Adrenal gland (tissue), 12 donors: ENCODE results near the gene ZNF598. TPM values are rescaled to one million over a fixed set of nuclear protein-coding genes. Genes with fewer than 3 reads are reported as not detected.

Experiments used
- DNase-seq, 7 donors: peaks; one replicate each; pipeline ENCODE4 v3.0.0-alpha.2; 2019 to 2020
- H3K27ac ChIP-seq, 5 donors: fragments of 200-600 bp; sonication (generic) in 4 of 5; 1 replicate in 3 of 5; 2 replicates in 2 of 5; pipeline versions ENCODE4 v1.5.1 to v1.8.0; 2016 to 2020; ENCODE audit warnings: mild to moderate bottlenecking in 1 of 5
- H3K27me3 ChIP-seq: fragments of 200-600 bp; 2 replicates; pipeline ENCODE4 v1.8.0; 2021
- H3K36me3 ChIP-seq, 2 donors: fragments of 200-600 bp; replicated peaks in 1 of 2; 1 replicate in 1 of 2; 2 replicates in 1 of 2; pipeline versions ENCODE4 v1.5.1 to v1.8.0; 2018 to 2022
- H3K4me1 ChIP-seq, 2 donors: fragments of 200-600 bp; replicated peaks in 1 of 2; 1 replicate in 1 of 2; 2 replicates in 1 of 2; pipeline versions ENCODE4 v1.5.1 to v1.8.0; 2018 to 2021
- H3K4me3 ChIP-seq, 4 donors: fragments of 200-600 bp; sonication (generic) in 3 of 4; one replicate each; pipeline ENCODE4 v1.5.1; 2016 to 2018
- H3K9me3 ChIP-seq, 3 donors: fragments of 200-600 bp; sonication (generic) in 1 of 3; replicated peaks in 1 of 3; 1 replicate in 2 of 3; 2 replicates in 1 of 3; pipeline versions ENCODE4 v1.5.1 to v1.8.0; 2016 to 2021
- POLR2A ChIP-seq, 2 donors: fragments of 450-650 bp; IDR thresholded peaks; one replicate each; pipeline ENCODE4 v1.6.1; 2017; ENCODE audit warnings: antibody characterized with exemption in 2 of 2, mild to moderate bottlenecking in 2 of 2, moderate library complexity in 1 of 2
- WGBS, 4 donors: extraction: QIAGEN DNeasy Blood & Tissue Kit in 2 of 4; methylation state at CpG; one replicate each; pipeline versions ENCODE4 v1.1.5 to v1.1.7; 2013 to 2017; 5-methylcytosine and 5-hydroxymethylcytosine counted together
- intact Hi-C, 2 donors: fragments of 100-400 bp; cut with DNase I; formaldehyde crosslinking; loops; one replicate each; pipeline versions ENCODE4 v1.14.1 to v1.15.0; 2022 to 2023
- polyA plus RNA-seq, 3 donors: library from polyadenylated mRNA; stranded (reverse); fragments of 200-250 nt in 2 of 3; fragments of 350-450 nt in 1 of 3; fragmentation: Illumina TruSeq in 1 of 3; extraction: RNeasy Lipid Tissue Mini Kit (QIAGEN cat#74804) in 1 of 3; gene quantifications; one replicate each; pipeline ENCODE4 v1.2.3, GENCODE V29; 2013 to 2014
- small RNA-seq, 2 donors: library from RNA; depleted of rRNA; stranded (forward); fragments of <200 nt; gene quantifications; one replicate each; pipeline ENCODE3, GENCODE V24; 2016
- total RNA-seq, 9 donors: library from RNA; depleted of rRNA in 4 of 9; stranded (reverse); fragments of >200 nt in 4 of 9; fragments of 120-200 nt in 1 of 9; fragmentation: NEBNext Ultra II Directional in 1 of 9; extraction: Animal tissue kit (Norgen Biotek cat#: 25700) in 1 of 9; gene quantifications; one replicate each; pipeline versions ENCODE4 v1.1.0 to v1.2.4, GENCODE V29; 2013 to 2023
- TF ChIP-seq, protein P1 (sequence below), 6 experiments: fragments of 450-650 bp in 4 of 6; fragments of 200-600 bp in 2 of 6; sonication (generic) in 1 of 6; IDR thresholded peaks; 1 replicate in 5 of 6; 2 replicates in 1 of 6; pipeline versions ENCODE4 v1.5.1 to v1.8.0; 2016 to 2021; ENCODE audit warnings: antibody characterized with exemption in 6 of 6, mild to moderate bottlenecking in 2 of 6, moderate library complexity in 1 of 6
- donor health status: healthy with polysubstance abuse.
- donor health status: Bipolar disorder and iron deficiency.
- donor health status: DM: yes; HTN: yes; CAD: no.
- donor health status: DM: no; HTN: no; CAD: no.
- donor health status: DM: no; HTN: no; CAD: no.
- donor health status: DM: yes; HTN: yes; CAD: no.

ZNF598 gene
- total and polyA plus RNA-seq, 12 donors: 4.7 to 51.5 (median 29.0) TPM

- H3K9me3 ChIP-seq: no peaks in the 10 kb centered on the region
- DNase-seq: no peak
- H3K36me3 ChIP-seq: no peaks in the 10 kb centered on the region
- H3K4me1 ChIP-seq: no peaks in the 10 kb centered on the region
- H3K27ac ChIP-seq: no peak overlapping the region
- H3K27me3 ChIP-seq: no peaks in the 10 kb centered on the region
- TF ChIP-seq, protein P1, sequence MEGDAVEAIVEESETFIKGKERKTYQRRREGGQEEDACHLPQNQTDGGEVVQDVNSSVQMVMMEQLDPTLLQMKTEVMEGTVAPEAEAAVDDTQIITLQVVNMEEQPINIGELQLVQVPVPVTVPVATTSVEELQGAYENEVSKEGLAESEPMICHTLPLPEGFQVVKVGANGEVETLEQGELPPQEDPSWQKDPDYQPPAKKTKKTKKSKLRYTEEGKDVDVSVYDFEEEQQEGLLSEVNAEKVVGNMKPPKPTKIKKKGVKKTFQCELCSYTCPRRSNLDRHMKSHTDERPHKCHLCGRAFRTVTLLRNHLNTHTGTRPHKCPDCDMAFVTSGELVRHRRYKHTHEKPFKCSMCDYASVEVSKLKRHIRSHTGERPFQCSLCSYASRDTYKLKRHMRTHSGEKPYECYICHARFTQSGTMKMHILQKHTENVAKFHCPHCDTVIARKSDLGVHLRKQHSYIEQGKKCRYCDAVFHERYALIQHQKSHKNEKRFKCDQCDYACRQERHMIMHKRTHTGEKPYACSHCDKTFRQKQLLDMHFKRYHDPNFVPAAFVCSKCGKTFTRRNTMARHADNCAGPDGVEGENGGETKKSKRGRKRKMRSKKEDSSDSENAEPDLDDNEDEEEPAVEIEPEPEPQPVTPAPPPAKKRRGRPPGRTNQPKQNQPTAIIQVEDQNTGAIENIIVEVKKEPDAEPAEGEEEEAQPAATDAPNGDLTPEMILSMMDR (IDR thresholded peaks at IDR 0.05): no peak
- no peak for TF ChIP-seq POLR2A (IDR thresholded peaks at IDR 0.05)
- intact Hi-C loops: no loop called here
- no peak overlapping the region for H3K4me3 ChIP-seq
- WGBS, 4 donors: 60 to 67% (median 63%) methylated on average over 6 to 7 of the region's 7 CpGs
These were observed 59.6 kb downstream of the ZNF598 start for GRCh38 chr16:1950047-1950446.

DNA sequence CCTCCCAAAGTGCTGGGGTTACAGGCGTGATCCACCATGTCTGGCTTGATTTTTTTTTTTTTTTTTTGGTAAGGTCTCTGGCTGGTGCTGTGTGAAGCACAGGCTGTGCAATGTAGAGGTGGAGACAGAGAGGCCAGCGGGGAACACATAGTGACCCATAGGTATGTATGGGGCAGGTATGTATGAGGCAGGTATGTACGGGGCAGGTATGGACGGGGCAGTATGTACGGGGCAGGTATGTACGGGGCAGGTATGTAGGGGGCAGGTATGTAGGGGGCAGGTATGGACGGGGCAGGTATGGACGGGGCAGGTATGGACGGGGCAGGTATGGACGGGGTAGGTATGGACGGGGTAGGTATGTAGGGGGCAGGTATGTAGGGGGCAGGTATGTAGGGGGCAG lies 60.1 kb downstream of the ZNF598 start:
- Histone ChIP-seq H3K9me3 (no peaks in the 10 kb centered on the region), H3K4me3 (no peak overlapping the region), H3K27me3 (no peaks in the 10 kb centered on the region), H3K4me1 (no peaks in the 10 kb centered on the region), H3K27ac (no peak overlapping the region), H3K36me3 (no peaks in the 10 kb centered on the region)
- intact Hi-C loops: no loop called here
- WGBS, 4 donors: 83 to 98% (median 89%) methylated on average over 6 to 11 of the region's 11 CpGs
- no peak for DNase-seq
- TF ChIP-seq, protein P1 (IDR thresholded peaks at IDR 0.05): no peak
- no peak for TF ChIP-seq POLR2A (IDR thresholded peaks at IDR 0.05)

Small RNA genes within 50 kb of the gene (small RNA-seq; reads per million reads assigned to genes)
- gene AC005363.2: 0 to 0.12 reads per million in 2 donors
- 0 reads per million in 2 donors for gene RN7SL219P
- 0 reads per million in 2 donors for gene SNORA10
- gene SNORA64: 0 reads per million in 2 donors

Other genes starting within 250 kb of the ZNF598 start
Only the 30 nearest of the 33 such genes appear.
- gene MRPS34, start 236.7 kb downstream of the ZNF598 start, total RNA-seq: 100 to 1,000 TPM; 130 to 226 (median 143) TPM
- 100 to 1,000 TPM in 1 of 3 donors, 10 to 100 TPM in 2; 84.3 to 113 (median 95.6) TPM for gene MRPS34, start 236.7 kb downstream of the ZNF598 start, polyA plus RNA-seq
- gene SPSB3, start 227.2 kb downstream of the ZNF598 start, total RNA-seq: 100 to 1,000 TPM in 5 of 9 donors, 10 to 100 TPM in 4; 44.0 to 158 (median 105) TPM
- 100 to 1,000 TPM in 2 of 3 donors, 1 to 10 TPM in 1; 8.3 to 297 (median 238) TPM for gene SPSB3, start 227.2 kb downstream of the ZNF598 start, polyA plus RNA-seq
- gene NUBP2, start 226.9 kb downstream of the ZNF598 start, total RNA-seq: 100 to 1,000 TPM in 4 of 9 donors, 10 to 100 TPM in 5; 51.3 to 252 (median 78.9) TPM
- gene NUBP2, start 226.9 kb downstream of the ZNF598 start, polyA plus RNA-seq: 10 to 100 TPM in 2 of 3 donors, 1 to 10 TPM in 1; 3.0 to 84.8 (median 78.6) TPM
- 1 to 10 TPM in 2 of 9 donors, under 1 TPM in 6, not detected in 1; 0.11 to 3.9 (median 0.23) TPM for gene IGFALS, start 216.1 kb downstream of the ZNF598 start, total RNA-seq
- under 1 TPM in 2 of 3 donors, not detected in 1; 0.67 to 0.97 TPM for gene IGFALS, start 216.1 kb downstream of the ZNF598 start, polyA plus RNA-seq
- 100 to 1,000 TPM in 8 of 9 donors, 10 to 100 TPM in 1; 77.1 to 318 (median 182) TPM for gene HAGH, start 183.0 kb downstream of the ZNF598 start, total RNA-seq
- 100 to 1,000 TPM in 2 of 3 donors, 10 to 100 TPM in 1; 75.3 to 213 (median 138) TPM for gene HAGH, start 183.0 kb downstream of the ZNF598 start, polyA plus RNA-seq
- gene FAHD1, start 182.6 kb downstream of the ZNF598 start, total RNA-seq: 100 to 1,000 TPM in 1 of 9 donors, 10 to 100 TPM in 8; 38.7 to 140 (median 51.9) TPM
- 10 to 100 TPM; 15.2 to 60.4 (median 19.9) TPM for gene FAHD1, start 182.6 kb downstream of the ZNF598 start, polyA plus RNA-seq
- gene MEIOB, start 137.7 kb downstream of the ZNF598 start, total RNA-seq: under 1 TPM in 1 of 9 donors, not detected in 8; 0.23 TPM
- not detected for gene MEIOB, start 137.7 kb downstream of the ZNF598 start, polyA plus RNA-seq
- gene HS3ST6, start 91.4 kb downstream of the ZNF598 start, total RNA-seq: under 1 TPM in 1 of 9 donors, not detected in 8; 0.11 TPM
- under 1 TPM in 1 of 3 donors, not detected in 2; 0.07 TPM for gene HS3ST6, start 91.4 kb downstream of the ZNF598 start, polyA plus RNA-seq
- gene MSRB1, start 66.6 kb downstream of the ZNF598 start, total RNA-seq: 10 to 100 TPM in 7 of 9 donors, 1 to 10 TPM in 2; 9.2 to 21.5 (median 14.8) TPM
- gene MSRB1, start 66.6 kb downstream of the ZNF598 start, polyA plus RNA-seq: 10 to 100 TPM in 2 of 3 donors, 1 to 10 TPM in 1; 8.1 to 38.9 (median 21.5) TPM
- gene RPL3L, start 55.1 kb downstream of the ZNF598 start, total RNA-seq: under 1 TPM in 2 of 9 donors, not detected in 7; 0.06 to 0.20 TPM
- gene RPL3L, start 55.1 kb downstream of the ZNF598 start, polyA plus RNA-seq: under 1 TPM in 1 of 3 donors, not detected in 2; 0.07 TPM
- gene NDUFB10, start 50.3 kb downstream of the ZNF598 start, total RNA-seq: 100 to 1,000 TPM; 134 to 298 (median 155) TPM
- gene NDUFB10, start 50.3 kb downstream of the ZNF598 start, polyA plus RNA-seq: 100 to 1,000 TPM; 109 to 268 (median 213) TPM
- 1,000 to 10,000 TPM; 1,192 to 2,338 (median 1,647) TPM for gene RPS2, start 45.0 kb downstream of the ZNF598 start, total RNA-seq
- 1,000 to 10,000 TPM; 1,045 to 4,016 (median 2,050) TPM for gene RPS2, start 45.0 kb downstream of the ZNF598 start, polyA plus RNA-seq
- gene RNF151, start 43.0 kb downstream of the ZNF598 start, total RNA-seq: under 1 TPM in 1 of 9 donors, not detected in 8; 0.47 TPM
- under 1 TPM in 2 of 3 donors, not detected in 1; 0.20 to 0.64 TPM for gene RNF151, start 43.0 kb downstream of the ZNF598 start, polyA plus RNA-seq
- gene TBL3, start 37.8 kb downstream of the ZNF598 start, total RNA-seq: 100 to 1,000 TPM in 1 of 9 donors, 10 to 100 TPM in 8; 22.3 to 137 (median 34.8) TPM
- gene TBL3, start 37.8 kb downstream of the ZNF598 start, polyA plus RNA-seq: 100 to 1,000 TPM in 2 of 3 donors, 10 to 100 TPM in 1; 10.8 to 106 (median 105) TPM
- under 1 TPM in 3 of 9 donors, not detected in 6; 0.28 to 0.53 (median 0.47) TPM for gene NOXO1, start 28.4 kb downstream of the ZNF598 start, total RNA-seq
- gene NOXO1, start 28.4 kb downstream of the ZNF598 start, polyA plus RNA-seq: 1 to 10 TPM in 2 of 3 donors, not detected in 1; 1.3 to 3.3 TPM
- 10 to 100 TPM; 16.4 to 37.6 (median 26.9) TPM for gene GFER, start 25.6 kb downstream of the ZNF598 start, total RNA-seq
- gene GFER, start 25.6 kb downstream of the ZNF598 start, polyA plus RNA-seq: 10 to 100 TPM; 17.4 to 60.8 (median 54.4) TPM
- gene SYNGR3, start 19.9 kb downstream of the ZNF598 start, total RNA-seq: 10 to 100 TPM in 1 of 9 donors, 1 to 10 TPM in 3, under 1 TPM in 3, not detected in 2; 0.54 to 10.9 (median 1.1) TPM
- gene SYNGR3, start 19.9 kb downstream of the ZNF598 start, polyA plus RNA-seq: 1 to 10 TPM; 3.2 to 5.2 (median 4.4) TPM
- 1 to 10 TPM in 3 of 9 donors, under 1 TPM in 1, not detected in 5; 0.50 to 3.9 (median 1.4) TPM for gene NPW, start 10.0 kb upstream of the ZNF598 start, total RNA-seq
- gene NPW, start 10.0 kb upstream of the ZNF598 start, polyA plus RNA-seq: 1 to 10 TPM in 1 of 3 donors, under 1 TPM in 1, not detected in 1; 0.88 to 1.3 TPM
- gene NHERF2, start 17.1 kb upstream of the ZNF598 start, total RNA-seq: 100 to 1,000 TPM in 2 of 9 donors, 10 to 100 TPM in 7; 12.9 to 155 (median 66.8) TPM
- 100 to 1,000 TPM in 2 of 3 donors, 10 to 100 TPM in 1; 12.5 to 263 (median 147) TPM for gene NHERF2, start 17.1 kb upstream of the ZNF598 start, polyA plus RNA-seq
- 10 to 100 TPM in 7 of 9 donors, 1 to 10 TPM in 2; 7.9 to 35.7 (median 14.9) TPM for gene NTHL1, start 38.0 kb upstream of the ZNF598 start, total RNA-seq
- gene NTHL1, start 38.0 kb upstream of the ZNF598 start, polyA plus RNA-seq: 10 to 100 TPM in 2 of 3 donors, 1 to 10 TPM in 1; 1.5 to 36.6 (median 34.3) TPM
- gene TSC2, start 38.2 kb upstream of the ZNF598 start, total RNA-seq: 100 to 1,000 TPM in 2 of 9 donors, 10 to 100 TPM in 7; 18.6 to 148 (median 92.0) TPM
- 100 to 1,000 TPM in 2 of 3 donors, 10 to 100 TPM in 1; 56.9 to 333 (median 105) TPM for gene TSC2, start 38.2 kb upstream of the ZNF598 start, polyA plus RNA-seq
- 100 to 1,000 TPM in 5 of 9 donors, 10 to 100 TPM in 4; 16.6 to 145 (median 100) TPM for gene PKD1, start 126.1 kb upstream of the ZNF598 start, total RNA-seq
- 100 to 1,000 TPM in 2 of 3 donors, 1 to 10 TPM in 1; 9.2 to 359 (median 104) TPM for gene PKD1, start 126.1 kb upstream of the ZNF598 start, polyA plus RNA-seq
- 1 to 10 TPM in 6 of 9 donors, under 1 TPM in 1, not detected in 2; 1.00 to 4.1 (median 1.5) TPM for gene RAB26, start 138.8 kb upstream of the ZNF598 start, total RNA-seq
- gene RAB26, start 138.8 kb upstream of the ZNF598 start, polyA plus RNA-seq: 10 to 100 TPM in 1 of 3 donors, 1 to 10 TPM in 1, under 1 TPM in 1; 0.46 to 23.1 (median 6.7) TPM
- gene TRAF7, start 146.0 kb upstream of the ZNF598 start, total RNA-seq: 100 to 1,000 TPM in 1 of 9 donors, 10 to 100 TPM in 8; 28.4 to 129 (median 57.1) TPM
- 10 to 100 TPM; 21.0 to 47.8 (median 43.8) TPM for gene TRAF7, start 146.0 kb upstream of the ZNF598 start, polyA plus RNA-seq
- gene CASKIN1, start 186.8 kb upstream of the ZNF598 start, total RNA-seq: 1 to 10 TPM in 3 of 9 donors, under 1 TPM in 4, not detected in 2; 0.06 to 3.7 (median 0.83) TPM
- 1 to 10 TPM in 2 of 3 donors, not detected in 1; 1.4 to 5.2 TPM for gene CASKIN1, start 186.8 kb upstream of the ZNF598 start, polyA plus RNA-seq
- gene MLST8, start 195.6 kb upstream of the ZNF598 start, total RNA-seq: 100 to 1,000 TPM in 1 of 9 donors, 10 to 100 TPM in 8; 31.2 to 116 (median 49.4) TPM
- 10 to 100 TPM; 21.9 to 96.3 (median 69.1) TPM for gene MLST8, start 195.6 kb upstream of the ZNF598 start, polyA plus RNA-seq
- 1 to 10 TPM in 7 of 9 donors, under 1 TPM in 2; 0.36 to 6.4 (median 2.7) TPM for gene BRICD5, start 201.0 kb upstream of the ZNF598 start, total RNA-seq
- gene BRICD5, start 201.0 kb upstream of the ZNF598 start, polyA plus RNA-seq: 10 to 100 TPM in 1 of 3 donors, 1 to 10 TPM in 1, under 1 TPM in 1; 0.60 to 57.4 (median 8.9) TPM
- 10 to 100 TPM in 6 of 9 donors, 1 to 10 TPM in 3; 8.3 to 24.1 (median 14.3) TPM for gene PGP, start 205.0 kb upstream of the ZNF598 start, total RNA-seq
- gene PGP, start 205.0 kb upstream of the ZNF598 start, polyA plus RNA-seq: 10 to 100 TPM in 2 of 3 donors, 1 to 10 TPM in 1; 8.4 to 20.4 (median 12.8) TPM
- 10 to 100 TPM; 18.6 to 37.4 (median 25.4) TPM for gene E4F1, start 213.8 kb upstream of the ZNF598 start, total RNA-seq
- 100 to 1,000 TPM in 1 of 3 donors, 10 to 100 TPM in 1, 1 to 10 TPM in 1; 2.9 to 121 (median 80.0) TPM for gene E4F1, start 213.8 kb upstream of the ZNF598 start, polyA plus RNA-seq
- 1 to 10 TPM in 2 of 9 donors, under 1 TPM in 6, not detected in 1; 0.25 to 2.9 (median 0.72) TPM for gene DNASE1L2, start 226.6 kb upstream of the ZNF598 start, total RNA-seq
- gene DNASE1L2, start 226.6 kb upstream of the ZNF598 start, polyA plus RNA-seq: 1 to 10 TPM in 2 of 3 donors, not detected in 1; 2.2 to 6.0 TPM